SK-N-MC (cell line): ENCODE data around the gene E2F4.

Experiments
- EZH2 ChIP-seq: fragments of 200-600 bp; sonication (generic); IDR thresholded peaks from one replicate; pipeline ENCODE4 v1.6.1; 2017; ENCODE audit warnings: antibody characterized with exemption
- POLR2AphosphoS5 ChIP-seq: IDR thresholded peaks from 2 replicates; pipeline ENCODE4 v1.6.1; 2012; ENCODE audit warnings: mild to moderate bottlenecking, low read depth, low read length, borderline replicate concordance

GRCh38 chr16:67223992-67224391 is 32.0 kb downstream of the E2F4 start:
- TF ChIP-seq POLR2AphosphoS5 = no peak
- no peak for TF ChIP-seq EZH2
